IPS-18a (cell line): Measurements from ENCODE around the gene PSAPL1.

Experiments
- H3K27ac ChIP-seq: one replicate; pipeline ENCODE4 v1.5.1; 2013; ENCODE audit warnings: low read length
- H3K27me3 ChIP-seq: one replicate; pipeline ENCODE4 v1.6.1; 2013; ENCODE audit warnings: mild to moderate bottlenecking, low read length; ENCODE audit not compliant: control insufficient read depth, insufficient read depth
- H3K36me3 ChIP-seq: one replicate; pipeline ENCODE4 v1.6.1; 2013; ENCODE audit warnings: low read depth, low read length; ENCODE audit not compliant: control insufficient read depth
- H3K4me1 ChIP-seq: one replicate; pipeline ENCODE4 v1.6.1; 2013; ENCODE audit warnings: low read depth, low read length; ENCODE audit not compliant: control insufficient read depth
- H3K4me3 ChIP-seq: one replicate; pipeline ENCODE4 v1.5.1; 2013; ENCODE audit warnings: low read length
- H3K9ac ChIP-seq: one replicate; pipeline ENCODE4 v1.6.1; 2013; ENCODE audit warnings: mild to moderate bottlenecking, low read length, moderate library complexity
- H3K9me3 ChIP-seq: one replicate; pipeline ENCODE4 v1.6.1; 2013; ENCODE audit warnings: low read depth, low read length; ENCODE audit not compliant: control insufficient read depth

Gene PSAPL1

GRCh38 chr4:7430368-7430964 lies 4.3 kb downstream of the PSAPL1 start:
- Histone ChIP-seq H3K36me3 (no peaks in the 10 kb centered on the region), H3K27me3 (no peaks in the 10 kb centered on the region), H3K9me3 (no peaks in the 10 kb centered on the region), H3K27ac (no peak overlapping the region), H3K4me3 (no peak overlapping the region), H3K9ac (no peak overlapping the region), H3K4me1 (peaks cover 13% of the 10 kb centered on the region)

DNA sequence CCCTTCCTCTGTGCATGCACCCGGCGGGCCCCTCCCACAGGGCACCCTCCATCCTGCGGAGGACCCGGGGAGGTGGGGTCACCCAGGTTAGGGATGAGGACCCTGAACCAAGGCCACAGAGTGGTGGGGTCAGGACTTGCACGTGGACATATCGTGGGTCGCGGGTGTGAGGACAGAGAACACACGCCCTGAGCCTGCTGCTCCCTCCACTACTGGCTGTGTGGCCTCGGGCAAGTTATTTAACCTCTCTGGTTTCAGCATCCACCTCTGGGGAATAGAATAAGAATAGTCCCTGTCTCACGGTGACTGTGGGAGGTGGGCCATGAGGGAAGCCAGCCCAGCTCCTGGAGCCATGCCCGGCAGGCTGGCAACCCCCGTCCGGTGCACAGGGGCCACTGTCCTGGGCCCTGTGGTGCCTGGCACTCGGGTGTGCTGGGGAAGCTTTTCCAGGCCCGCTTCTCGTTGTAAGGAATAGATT lies 5.1 kb downstream of the PSAPL1 start:
- H3K9ac ChIP-seq = no peak overlapping the region
- no peak overlapping the region for H3K4me3 ChIP-seq
- H3K4me1 ChIP-seq = peaks cover 13% of the 10 kb centered on the region
- H3K27me3 ChIP-seq = no peaks in the 10 kb centered on the region
- no peaks in the 10 kb centered on the region for H3K36me3 ChIP-seq
- no peak overlapping the region for H3K27ac ChIP-seq
- no peaks in the 10 kb centered on the region for H3K9me3 ChIP-seq

DNA sequence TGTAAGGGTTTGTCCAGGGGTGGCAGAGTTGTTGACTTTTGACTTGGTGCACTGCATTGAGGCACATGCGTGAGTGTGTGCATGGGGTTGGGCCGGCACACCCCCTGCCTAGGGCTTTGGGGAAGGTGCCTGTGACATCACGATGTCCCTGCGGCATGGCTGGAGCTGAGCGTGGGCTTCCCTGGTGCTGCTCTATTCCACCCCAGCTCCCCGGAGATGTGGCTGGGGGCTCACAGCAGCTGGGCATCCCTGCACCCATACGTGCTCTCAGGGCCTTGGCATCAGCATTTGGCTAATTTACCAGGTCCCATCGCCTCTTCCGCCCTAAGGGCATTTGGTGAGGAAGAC lies 5.7 kb downstream of the PSAPL1 start:
- H3K9ac ChIP-seq = no peak overlapping the region
- no peaks in the 10 kb centered on the region for H3K27me3 ChIP-seq
- H3K4me1 ChIP-seq = peaks cover 13% of the 10 kb centered on the region
- no peak overlapping the region for H3K27ac ChIP-seq
- no peak overlapping the region for H3K4me3 ChIP-seq
- H3K36me3 ChIP-seq = no peaks in the 10 kb centered on the region
- H3K9me3 ChIP-seq = no peaks in the 10 kb centered on the region

- H3K27ac ChIP-seq = no peak overlapping the region
- no peak overlapping the region for H3K4me3 ChIP-seq
- H3K27me3 ChIP-seq = no peaks in the 10 kb centered on the region
- H3K9me3 ChIP-seq = no peaks in the 10 kb centered on the region
- no peaks in the 10 kb centered on the region for H3K36me3 ChIP-seq
- H3K9ac ChIP-seq = no peak overlapping the region
- peaks cover 13% of the 10 kb centered on the region for H3K4me1 ChIP-seq
Measured at GRCh38 chr4:7428261-7429068, 6.3 kb downstream of the PSAPL1 start.

DNA sequence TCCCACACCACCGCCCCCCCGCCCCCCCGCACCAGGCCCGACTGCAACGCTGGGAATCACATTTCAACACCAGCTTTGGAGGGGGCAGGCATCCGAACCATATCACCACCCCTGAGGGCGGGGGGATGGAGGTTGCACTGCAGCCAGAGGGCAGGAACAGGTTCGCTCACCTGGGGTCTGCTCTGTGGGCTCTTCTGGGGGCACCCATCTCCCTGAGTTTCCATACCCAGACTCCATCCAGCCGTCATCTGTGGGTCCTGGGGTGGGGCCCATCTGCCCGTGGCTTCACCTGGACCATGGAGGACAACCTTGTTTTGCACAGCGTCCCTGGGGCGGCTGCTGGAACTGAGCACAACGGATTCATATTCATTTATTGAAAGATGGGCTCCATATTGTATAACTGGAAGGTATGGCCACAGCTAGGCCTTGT lies 6.9 kb downstream of the PSAPL1 start:
- peaks cover 13% of the 10 kb centered on the region for H3K4me1 ChIP-seq
- no peaks in the 10 kb centered on the region for H3K27me3 ChIP-seq

DNA sequence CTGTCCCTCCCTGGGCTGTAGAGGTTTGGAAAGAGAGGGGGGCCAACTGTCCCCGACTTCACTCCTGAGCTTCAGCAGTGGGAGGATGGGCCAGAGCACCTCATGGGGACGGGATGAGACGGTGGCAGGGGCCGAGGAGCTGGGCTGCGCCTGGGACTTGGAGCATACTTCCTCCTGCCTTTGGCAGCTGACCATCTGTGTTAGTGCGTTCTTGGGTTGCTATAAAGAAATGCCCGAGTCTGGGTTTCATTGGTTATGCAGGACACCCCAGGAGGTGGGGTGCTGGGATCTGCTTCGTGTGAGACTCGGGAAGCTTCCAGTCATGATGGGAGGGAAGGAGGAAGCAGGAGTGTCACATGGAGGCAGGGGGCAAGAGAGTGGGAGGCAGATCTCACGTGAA lies 7.4 kb downstream of the PSAPL1 start:
- Histone ChIP-seq H3K9ac (no peak overlapping the region), H3K4me3 (no peak overlapping the region), H3K27me3 (no peaks in the 10 kb centered on the region)

More for the DNA sequence above, 6.9 kb downstream of the PSAPL1 start:
- Histone ChIP-seq H3K4me3 (no peak overlapping the region), H3K27ac (no peak overlapping the region), H3K9ac (no peak overlapping the region), H3K9me3 (no peaks in the 10 kb centered on the region), H3K36me3 (no peaks in the 10 kb centered on the region)

DNA sequence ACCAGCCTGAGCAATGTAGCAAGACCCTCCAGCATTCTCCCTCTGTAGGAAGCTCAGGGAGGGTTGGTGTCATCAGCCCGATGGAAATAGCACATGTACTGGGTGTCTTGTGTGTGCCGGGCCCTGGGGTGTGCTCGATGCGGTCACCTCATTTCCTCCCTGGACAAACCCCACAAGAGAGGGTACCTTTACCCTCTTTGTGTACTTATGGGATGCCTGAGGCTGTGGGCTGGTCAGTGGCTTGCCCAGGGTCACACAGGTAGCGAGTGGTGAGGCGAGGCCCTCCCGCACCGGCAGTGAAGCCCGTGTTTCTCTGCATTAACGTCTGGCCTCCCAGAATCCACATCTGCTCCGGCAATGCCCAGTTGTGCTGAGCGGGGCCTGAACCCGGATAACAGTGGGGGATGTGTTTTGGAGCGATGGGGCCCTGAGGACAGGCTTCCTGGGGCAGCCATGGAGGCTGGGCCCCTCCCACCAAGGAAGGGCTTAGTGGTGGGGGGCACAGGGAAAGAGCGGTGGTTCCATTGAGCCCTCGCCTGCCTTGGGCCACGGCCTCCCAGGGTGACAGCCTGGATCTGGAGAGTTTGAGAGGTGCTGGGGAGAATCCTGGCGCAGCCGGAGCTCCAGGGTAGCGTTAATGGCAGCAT lies 8.1 kb downstream of the PSAPL1 start:
- Histone ChIP-seq H3K4me3 (no peak overlapping the region), H3K9ac (no peak overlapping the region)

More for the DNA sequence above, 7.4 kb downstream of the PSAPL1 start:
- H3K27ac ChIP-seq = no peak overlapping the region
- no peaks in the 10 kb centered on the region for H3K9me3 ChIP-seq
- H3K36me3 ChIP-seq = no peaks in the 10 kb centered on the region
- peaks cover 13% of the 10 kb centered on the region for H3K4me1 ChIP-seq

GRCh38 chr4:7425591-7426468 lies 8.9 kb downstream of the PSAPL1 start:
- Histone ChIP-seq H3K4me3 (no peak overlapping the region), H3K9ac (no peak overlapping the region), H3K9me3 (no peaks in the 10 kb centered on the region), H3K27ac (no peak overlapping the region), H3K36me3 (no peaks in the 10 kb centered on the region), H3K27me3 (no peaks in the 10 kb centered on the region), H3K4me1 (peaks cover 13% of the 10 kb centered on the region)

More for the DNA sequence above, 8.1 kb downstream of the PSAPL1 start:
- Histone ChIP-seq H3K36me3 (no peaks in the 10 kb centered on the region), H3K9me3 (no peaks in the 10 kb centered on the region), H3K27me3 (no peaks in the 10 kb centered on the region), H3K4me1 (peaks cover 13% of the 10 kb centered on the region), H3K27ac (no peak overlapping the region)

DNA sequence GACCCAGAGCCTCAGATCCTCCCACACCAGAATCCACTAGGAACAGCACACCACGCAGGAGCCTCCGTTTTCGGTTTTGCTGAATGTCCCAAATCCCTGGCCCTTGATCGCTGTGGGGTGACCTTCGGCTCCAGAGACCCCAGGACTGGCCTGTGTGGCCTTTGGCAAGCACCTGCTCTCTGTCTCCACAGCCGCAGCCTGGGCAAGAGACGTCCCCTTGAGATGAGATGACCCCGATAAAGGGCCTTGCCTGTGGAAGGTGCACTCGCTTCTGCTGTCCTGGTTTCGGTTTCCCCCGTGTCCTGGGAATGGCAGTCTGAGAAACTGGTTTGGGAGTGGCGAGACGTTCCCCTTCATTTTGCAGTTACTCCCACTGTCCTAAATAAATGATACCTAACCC lies 9.6 kb downstream of the PSAPL1 start:
- Histone ChIP-seq H3K4me3 (no peak overlapping the region), H3K9ac (no peak overlapping the region), H3K9me3 (no peaks in the 10 kb centered on the region), H3K27me3 (no peaks in the 10 kb centered on the region), H3K4me1 (peaks cover 13% of the 10 kb centered on the region), H3K27ac (no peak overlapping the region), H3K36me3 (no peaks in the 10 kb centered on the region)

- no peaks in the 10 kb centered on the region for H3K27me3 ChIP-seq
- H3K9ac ChIP-seq = no peak overlapping the region
- H3K9me3 ChIP-seq = no peaks in the 10 kb centered on the region
- no peak overlapping the region for H3K27ac ChIP-seq
- peaks cover 13% of the 10 kb centered on the region for H3K4me1 ChIP-seq
- H3K36me3 ChIP-seq = no peaks in the 10 kb centered on the region
- H3K4me3 ChIP-seq = no peak overlapping the region
Measured at GRCh38 chr4:7424553-7425111, 10.1 kb downstream of the PSAPL1 start.
